HUDEP-2 (cell line): ENCODE data around the gene TMED4.
"Not testable (repeated sequence)": the region's sequence is repeated elsewhere in the genome, so short reads cannot be mapped to it uniquely, and the experiment has no call there.

Experiments
- DNase-seq, 76 experiments: peaks; one replicate each; lab custom pipeline; 2025; ENCODE audit not compliant: unreplicated experiment in 76 of 76; lab: John Stamatoyannopoulos, UW

The TMED4 gene

GRCh38 chr7:44572771-44573170, 9.3 kb downstream of the TMED4 start:
- DNase-seq, result peak in 5 of 76 experiments; percentile 11 to 35 (median 19)

GRCh38 chr7:44569959-44570358, 12.1 kb downstream of the TMED4 start:
- DNase-seq, result no peak

DNA sequence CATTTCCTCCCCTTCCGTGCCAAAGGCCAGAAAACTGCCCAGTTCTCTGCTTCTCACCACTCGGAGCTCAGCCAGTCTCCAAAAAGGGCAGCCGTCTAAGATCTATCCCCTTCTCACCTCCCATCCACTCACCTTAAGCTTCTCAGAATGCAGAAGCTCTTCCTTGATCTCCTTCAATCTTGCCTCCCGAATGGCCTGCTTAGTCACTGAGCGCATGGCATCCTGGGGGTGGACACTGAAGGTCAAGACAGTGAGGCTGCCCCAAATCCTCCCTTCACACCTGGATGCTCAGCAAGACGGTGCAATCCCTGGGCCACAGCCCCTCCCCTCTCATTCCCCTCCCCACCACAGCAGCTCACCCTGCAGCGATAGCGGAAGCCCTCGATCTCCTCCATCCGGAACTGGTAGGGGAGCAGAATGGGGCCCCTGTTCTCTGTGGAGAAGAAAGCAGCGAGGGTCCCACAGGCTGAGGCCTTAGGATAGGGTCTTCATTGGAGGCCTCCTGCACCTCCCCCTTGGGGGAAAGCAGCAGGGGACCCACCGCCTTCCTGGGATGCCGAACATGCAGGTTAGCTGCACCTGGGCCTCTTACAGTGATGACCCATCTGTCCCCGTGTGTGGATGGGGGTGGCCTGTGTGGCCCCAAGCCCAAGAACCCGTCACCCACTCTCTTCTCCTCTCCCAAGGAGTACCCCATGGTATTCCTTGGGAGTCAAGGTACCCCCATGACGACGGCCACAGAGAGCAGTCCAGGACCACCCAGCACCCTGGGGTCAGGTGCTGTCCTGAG, 13.1 kb downstream of the TMED4 start:
- no peak for DNase-seq

DNA sequence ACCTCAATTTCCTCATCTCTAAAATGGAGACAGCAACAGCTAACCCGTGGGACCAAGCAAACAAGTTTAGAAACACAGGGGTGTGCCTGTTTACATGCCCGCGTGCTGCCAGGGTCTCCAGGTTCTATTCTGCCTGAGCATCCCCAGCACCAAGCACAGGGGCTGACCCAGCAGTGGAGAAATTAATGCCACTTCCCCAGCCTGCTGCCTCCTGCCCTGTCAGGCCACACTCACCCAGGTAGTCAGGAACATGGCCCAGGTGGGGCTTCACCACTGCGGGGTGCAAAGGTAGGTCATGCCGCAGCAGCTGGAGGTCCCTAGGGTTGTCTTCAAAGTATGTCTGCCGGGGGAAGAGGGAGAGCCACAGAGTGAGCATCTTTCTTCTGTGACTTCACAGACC, 14.1 kb downstream of the TMED4 start:
- no peak for DNase-seq

DNA sequence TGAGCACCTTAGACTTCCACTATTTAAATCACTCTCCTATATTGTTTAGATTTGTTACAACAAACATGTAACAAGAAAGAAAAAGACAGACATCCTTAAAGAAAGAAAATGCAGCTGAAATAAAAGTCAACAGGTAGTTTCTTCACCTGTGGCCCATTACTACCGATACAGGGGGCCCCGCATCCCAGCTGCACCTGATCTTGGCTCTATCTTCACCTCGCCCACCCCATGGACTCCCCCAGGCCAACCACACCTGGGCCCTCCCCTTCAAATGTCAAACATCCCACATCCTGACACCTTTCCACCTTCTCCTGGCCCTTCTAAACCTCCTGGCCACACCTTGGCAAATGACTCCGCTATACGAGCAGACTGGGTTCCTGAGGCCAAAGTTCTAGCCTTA, 15.4 kb downstream of the TMED4 start:
- DNase-seq, result no peak

DNA sequence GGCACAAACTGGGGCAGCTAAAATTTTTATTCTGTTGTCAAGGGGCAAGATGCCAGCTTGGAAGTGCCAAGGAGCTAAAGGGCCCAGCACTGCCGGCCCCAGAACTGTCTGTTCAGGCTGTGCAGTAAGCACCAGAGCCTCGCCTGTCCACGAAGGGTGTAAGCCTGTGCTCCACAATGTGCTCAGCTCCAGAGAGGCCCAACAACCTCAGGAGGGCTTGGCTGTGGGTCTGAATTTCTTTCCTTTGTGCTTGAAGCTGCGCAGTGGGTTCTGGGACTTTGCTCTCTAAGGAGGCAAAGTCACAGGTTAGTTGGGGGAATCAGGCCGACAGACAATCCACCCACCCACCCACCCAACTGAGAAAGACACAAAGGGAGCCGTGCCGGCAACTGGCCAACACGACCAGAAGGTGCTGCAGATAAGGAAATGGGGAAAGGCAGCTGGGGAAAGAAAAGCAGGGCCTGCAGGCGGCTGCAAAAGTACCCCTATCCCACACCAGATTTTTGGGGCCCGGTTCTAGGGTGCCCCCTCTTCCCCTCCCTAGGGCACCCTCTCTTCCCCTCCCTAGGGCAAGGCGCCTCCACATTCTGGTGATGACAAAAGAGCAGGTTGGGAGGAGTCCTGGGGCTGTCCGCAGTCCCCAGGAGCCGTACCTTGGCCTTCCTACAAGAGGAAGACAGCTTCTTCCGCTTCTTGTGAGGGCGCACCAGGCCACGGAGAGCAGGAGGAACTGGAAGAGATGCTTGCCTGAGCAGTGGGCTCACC, 16.1 kb downstream of the TMED4 start:
- DNase-seq, result peak in 74 of 76 experiments; percentile 24 to 90 (median 76)

- DNase-seq, result peak in 65 of 76 experiments; percentile 8 to 79 (median 59)
Measured at GRCh38 chr7:44565097-44565794, 16.8 kb downstream of the TMED4 start.

DNA sequence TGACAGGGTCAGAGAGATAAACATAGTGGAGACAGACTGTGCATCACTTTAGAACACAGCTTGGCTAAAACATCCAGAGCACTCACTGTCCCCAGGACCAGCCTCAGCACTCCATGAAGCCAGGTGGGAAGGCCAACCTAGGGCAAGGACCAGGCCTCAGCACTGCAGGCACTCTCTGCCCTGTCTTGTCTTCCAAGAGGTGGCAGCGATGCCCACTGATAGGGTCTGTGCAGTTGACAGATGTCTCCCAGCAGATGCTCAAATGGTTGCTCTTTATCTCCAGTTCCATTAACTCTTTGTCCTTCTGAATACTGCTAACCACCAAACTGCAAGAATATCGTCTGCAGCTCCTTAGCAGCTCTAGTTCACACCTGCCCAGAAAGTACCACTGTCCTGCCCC, 17.4 kb downstream of the TMED4 start:
- no peak for DNase-seq

- DNase-seq, result no peak
Measured at GRCh38 chr7:44563171-44563679, 18.8 kb downstream of the TMED4 start.

GRCh38 chr7:44562622-44562962, 19.4 kb downstream of the TMED4 start:
- DNase-seq, result not testable (repeated sequence)

- DNase-seq, result no peak
Measured at GRCh38 chr7:44561962-44562621, 19.9 kb downstream of the TMED4 start.

GRCh38 chr7:44561481-44561880, 20.6 kb downstream of the TMED4 start:
- DNase-seq, result no peak

GRCh38 chr7:44559485-44559884, 22.5 kb downstream of the TMED4 start:
- DNase-seq, result no peak

DNA sequence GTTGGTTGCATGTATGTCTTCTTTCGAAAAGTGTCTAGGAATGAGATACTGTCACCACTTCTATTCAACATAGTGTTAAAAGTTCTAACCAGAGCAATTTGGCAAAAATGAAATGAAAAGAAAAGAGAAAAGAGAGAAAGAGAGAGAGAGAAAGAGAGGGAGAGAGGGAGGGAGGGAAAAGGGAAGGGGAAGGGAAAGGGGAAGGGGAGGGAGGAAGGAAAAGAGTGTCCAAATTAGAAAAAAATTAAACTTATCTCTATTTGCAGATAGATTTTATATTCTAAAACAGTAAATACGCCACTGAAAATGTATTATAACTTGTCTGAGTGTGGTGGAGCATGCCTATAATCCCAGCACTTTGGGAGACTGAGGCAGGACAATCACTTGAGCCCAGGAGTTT, 24.5 kb downstream of the TMED4 start:
- no peak for DNase-seq

GRCh38 chr7:44555350-44555749, 26.7 kb downstream of the TMED4 start:
- DNase-seq, result no peak

GRCh38 chr7:44552473-44553005, 29.5 kb downstream of the TMED4 start:
- DNase-seq, result not testable (repeated sequence)

DNA sequence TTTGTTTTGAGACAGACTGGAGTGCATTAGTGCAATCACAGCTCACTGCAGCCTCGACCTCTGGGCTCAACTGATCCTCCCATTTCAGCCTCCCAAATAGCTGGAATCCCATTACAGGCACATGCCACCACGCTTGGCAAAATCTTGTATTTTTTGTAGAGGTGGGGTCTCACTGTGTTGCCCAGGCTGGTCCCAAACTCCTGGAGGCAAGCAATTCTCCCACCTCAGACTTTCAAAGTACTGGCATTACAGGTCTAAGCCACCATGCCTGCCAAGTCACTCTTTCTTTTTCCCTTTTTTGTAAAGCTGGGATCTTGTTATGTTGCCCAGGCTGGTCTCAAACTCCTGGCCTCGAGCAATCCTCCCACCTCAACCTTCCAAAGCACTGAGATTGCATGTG, 32.6 kb downstream of the TMED4 start:
- no peak for DNase-seq

GRCh38 chr7:44548893-44549292, 33.1 kb downstream of the TMED4 start:
- DNase-seq, result no peak

GRCh38 chr7:44547536-44548231, 34.3 kb downstream of the TMED4 start:
- no peak for DNase-seq
